Measurements from ENCODE around the gene LRP1B.

GRCh38 chr2:140491876-140492275 is 1638.9 kb downstream of the LRP1B start:
- no peak for TF ChIP-seq SIN3A (IDR thresholded peaks at IDR 0.05; ENCODE audit: borderline replicate concordance, insufficient read depth, low read length)
- TF ChIP-seq POLR2AphosphoS5 (IDR thresholded peaks at IDR 0.05; ENCODE audit: low read depth, low read length) = no peak

All from PFSK-1 (cell line).